Type B pancreatic cell (in vitro differentiated cells): ENCODE measurements around the gene OST4. TPM values are rescaled to one million over a fixed set of nuclear protein-coding genes. Genes with fewer than 3 reads are reported as not detected.

ENCODE experiments used
- DNase-seq: peaks from one replicate; pipeline ENCODE4 v3.0.0; 2021; ENCODE audit warnings: mixed read lengths; ENCODE audit not compliant: unreplicated experiment; ENCODE audit errors: extremely low spot score
- H3K27ac Mint-ChIP-seq: 2 replicates; pipeline ENCODE4 v1.8.0; 2021; ENCODE audit warnings: mild to moderate bottlenecking, mixed read lengths
- H3K27me3 Mint-ChIP-seq: 2 replicates; pipeline ENCODE4 v1.8.0; 2021; ENCODE audit warnings: mixed read lengths
- H3K36me3 Mint-ChIP-seq: 2 replicates; pipeline ENCODE4 v1.8.0; 2021; ENCODE audit warnings: mixed read lengths
- H3K4me1 Mint-ChIP-seq: one replicate; pipeline ENCODE4 v1.8.0; 2021; ENCODE audit warnings: mixed read lengths; ENCODE audit not compliant: unreplicated experiment
- H3K4me3 Mint-ChIP-seq: 2 replicates; pipeline ENCODE4 v1.8.0; 2021; ENCODE audit warnings: mild to moderate bottlenecking, mixed read lengths
- H3K9me3 Mint-ChIP-seq: 2 replicates; pipeline ENCODE4 v1.8.0; 2021; ENCODE audit warnings: mixed read lengths
- total RNA-seq: library from RNA; stranded (reverse); gene quantifications from 2 replicates; pipeline ENCODE4 v1.2.1, GENCODE V29; 2021; ENCODE audit warnings: low replicate concordance
- TF ChIP-seq, protein P1 (sequence below): fragments of 200-600 bp; sonication (generic); conservative IDR thresholded peaks from 2 replicates; pipeline ENCODE4 v1.5.0; 2021; ENCODE audit warnings: antibody characterized with exemption, mild to moderate bottlenecking

The OST4 gene
- total RNA-seq, 1 donor from 2014 or later, result 298 TPM

DNA sequence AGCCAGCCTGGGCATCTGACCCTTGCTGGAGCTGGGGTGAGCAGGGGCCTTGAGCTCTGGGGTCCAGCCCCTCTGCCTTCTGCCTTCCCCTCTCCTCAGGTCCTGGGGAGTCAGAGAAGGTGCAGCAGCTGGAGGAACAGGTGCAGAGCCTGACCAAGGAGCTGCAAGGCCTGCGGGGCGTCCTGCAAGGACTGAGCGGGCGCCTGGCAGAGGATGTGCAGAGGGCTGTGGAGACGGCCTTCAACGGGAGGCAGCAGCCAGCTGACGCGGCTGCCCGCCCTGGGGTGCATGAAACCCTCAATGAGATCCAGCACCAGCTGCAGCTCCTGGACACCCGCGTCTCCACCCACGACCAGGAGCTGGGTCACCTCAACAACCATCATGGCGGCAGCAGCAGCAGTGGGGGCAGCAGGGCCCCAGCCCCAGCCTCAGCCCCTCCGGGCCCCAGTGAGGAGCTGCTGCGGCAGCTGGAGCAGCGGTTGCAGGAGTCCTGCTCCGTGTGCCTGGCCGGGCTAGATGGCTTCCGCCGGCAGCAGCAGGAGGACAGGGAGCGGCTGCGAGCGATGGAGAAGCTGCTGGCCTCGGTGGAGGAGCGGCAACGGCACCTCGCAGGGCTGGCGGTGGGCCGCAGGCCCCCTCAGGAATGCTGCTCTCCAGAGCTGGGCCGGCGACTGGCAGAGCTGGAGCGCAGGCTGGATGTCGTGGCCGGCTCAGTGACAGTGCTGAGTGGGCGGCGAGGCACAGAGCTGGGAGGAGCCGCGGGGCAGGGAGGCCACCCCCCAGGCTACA is 10.7 kb upstream of the OST4 start:
- Mint-ChIP-seq H3K27ac (no peak overlapping the region), H3K4me3 (no peak overlapping the region), H3K36me3 (peaks cover 5% of the 10 kb centered on the region), H3K4me1 (peaks cover 30% of the 10 kb centered on the region), H3K27me3 (peaks cover 6% of the 10 kb centered on the region), H3K9me3 (no peaks in the 10 kb centered on the region)
- no peak for DNase-seq
- TF ChIP-seq, protein P1, sequence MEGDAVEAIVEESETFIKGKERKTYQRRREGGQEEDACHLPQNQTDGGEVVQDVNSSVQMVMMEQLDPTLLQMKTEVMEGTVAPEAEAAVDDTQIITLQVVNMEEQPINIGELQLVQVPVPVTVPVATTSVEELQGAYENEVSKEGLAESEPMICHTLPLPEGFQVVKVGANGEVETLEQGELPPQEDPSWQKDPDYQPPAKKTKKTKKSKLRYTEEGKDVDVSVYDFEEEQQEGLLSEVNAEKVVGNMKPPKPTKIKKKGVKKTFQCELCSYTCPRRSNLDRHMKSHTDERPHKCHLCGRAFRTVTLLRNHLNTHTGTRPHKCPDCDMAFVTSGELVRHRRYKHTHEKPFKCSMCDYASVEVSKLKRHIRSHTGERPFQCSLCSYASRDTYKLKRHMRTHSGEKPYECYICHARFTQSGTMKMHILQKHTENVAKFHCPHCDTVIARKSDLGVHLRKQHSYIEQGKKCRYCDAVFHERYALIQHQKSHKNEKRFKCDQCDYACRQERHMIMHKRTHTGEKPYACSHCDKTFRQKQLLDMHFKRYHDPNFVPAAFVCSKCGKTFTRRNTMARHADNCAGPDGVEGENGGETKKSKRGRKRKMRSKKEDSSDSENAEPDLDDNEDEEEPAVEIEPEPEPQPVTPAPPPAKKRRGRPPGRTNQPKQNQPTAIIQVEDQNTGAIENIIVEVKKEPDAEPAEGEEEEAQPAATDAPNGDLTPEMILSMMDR, result no peak

DNA sequence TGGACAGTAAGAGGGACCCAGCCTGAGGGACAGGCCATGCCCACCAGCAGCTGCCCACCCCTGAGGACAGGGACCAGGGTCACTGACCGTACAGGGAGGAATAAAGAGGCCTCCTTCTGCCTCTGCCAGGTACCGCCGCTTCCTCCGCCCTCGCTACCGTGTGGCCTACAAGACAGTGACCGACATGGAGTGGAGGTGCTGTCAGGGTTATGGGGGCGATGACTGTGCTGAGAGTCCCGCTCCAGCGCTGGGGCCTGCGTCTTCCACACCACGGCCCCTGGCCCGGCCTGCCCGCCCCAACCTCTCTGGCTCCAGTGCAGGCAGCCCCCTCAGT is 9.1 kb upstream of the OST4 start:
- Mint-ChIP-seq H3K4me3 (peak overlapping the region; percentile 85), H3K4me1 (peaks cover 40% of the 10 kb centered on the region), H3K36me3 (peaks cover 5% of the 10 kb centered on the region), H3K9me3 (no peaks in the 10 kb centered on the region), H3K27me3 (peaks cover 17% of the 10 kb centered on the region), H3K27ac (peak overlapping the region; percentile 93)
- DNase-seq, result no peak
- TF ChIP-seq, protein P1, result no peak

DNA sequence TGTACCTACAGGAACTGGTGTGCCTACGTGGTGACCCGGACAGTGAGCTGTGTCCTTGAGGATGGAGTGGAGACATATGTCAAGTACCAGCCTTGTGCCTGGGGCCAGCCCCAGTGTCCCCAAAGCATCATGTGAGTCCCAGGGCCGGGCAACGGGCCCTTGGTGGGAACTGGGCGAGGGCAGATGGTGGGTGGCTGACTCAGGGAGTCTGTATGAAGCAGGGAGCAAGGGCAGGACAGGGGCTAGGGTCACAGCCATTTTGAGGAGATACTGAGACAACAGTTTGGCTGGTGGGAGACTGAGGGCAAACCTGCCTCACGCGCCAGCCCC is 8.7 kb upstream of the OST4 start:
- Mint-ChIP-seq H3K27ac (no peak overlapping the region), H3K9me3 (no peaks in the 10 kb centered on the region), H3K4me3 (peak overlapping the region; percentile 81), H3K36me3 (peaks cover 5% of the 10 kb centered on the region), H3K27me3 (peaks cover 17% of the 10 kb centered on the region), H3K4me1 (peaks cover 44% of the 10 kb centered on the region)
- DNase-seq, result no peak
- TF ChIP-seq, protein P1, result no peak

DNA sequence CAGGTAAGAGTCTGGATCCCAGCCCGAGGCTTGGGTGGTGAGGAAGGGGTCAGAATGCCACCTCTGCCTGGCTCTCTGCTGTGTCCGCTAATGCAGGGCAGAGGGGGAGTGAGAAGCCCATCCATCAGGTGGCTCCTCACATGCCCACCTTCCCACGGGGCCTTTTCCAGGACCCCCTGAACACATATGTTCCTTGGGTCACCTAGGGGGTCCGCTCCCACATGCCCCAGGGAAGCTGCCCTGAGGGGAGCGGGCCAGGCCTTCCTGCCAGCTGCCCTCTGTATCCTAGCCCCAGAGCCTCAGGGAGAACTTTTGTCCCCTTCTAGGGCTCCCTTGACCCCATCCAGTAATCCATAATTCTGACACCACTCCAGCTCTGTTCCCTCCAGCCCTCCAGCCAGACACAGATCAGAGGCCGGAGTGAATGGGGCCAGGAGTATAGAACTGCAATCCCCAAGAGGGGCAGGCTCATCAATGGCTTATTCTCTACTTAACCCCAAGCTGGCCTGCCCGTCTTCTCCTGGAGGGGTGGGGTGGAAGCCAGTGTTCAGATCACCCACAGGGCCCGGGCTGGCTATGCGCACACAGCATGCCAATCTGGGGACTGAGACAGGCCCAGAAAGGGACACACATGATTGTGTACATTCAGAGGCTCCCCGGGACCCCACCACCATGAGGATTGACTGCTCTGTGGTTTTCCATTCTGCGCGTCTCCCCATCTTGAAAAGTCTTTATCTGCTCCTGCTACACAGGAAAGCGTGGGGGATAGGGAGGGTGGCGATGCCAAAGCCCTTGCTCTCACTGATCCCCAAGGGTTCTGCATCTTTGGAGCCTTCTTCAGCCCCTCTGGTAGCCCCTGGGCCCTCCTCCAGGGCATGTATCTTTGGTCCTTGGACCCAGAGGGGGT is 8.0 kb upstream of the OST4 start:
- Mint-ChIP-seq H3K4me3 (peak overlapping the region; percentile 81), H3K36me3 (peaks cover 5% of the 10 kb centered on the region), H3K4me1 (peaks cover 50% of the 10 kb centered on the region), H3K9me3 (no peaks in the 10 kb centered on the region), H3K27ac (no peak overlapping the region), H3K27me3 (peaks cover 21% of the 10 kb centered on the region)
- no peak for DNase-seq
- TF ChIP-seq, protein P1, result no peak

DNA sequence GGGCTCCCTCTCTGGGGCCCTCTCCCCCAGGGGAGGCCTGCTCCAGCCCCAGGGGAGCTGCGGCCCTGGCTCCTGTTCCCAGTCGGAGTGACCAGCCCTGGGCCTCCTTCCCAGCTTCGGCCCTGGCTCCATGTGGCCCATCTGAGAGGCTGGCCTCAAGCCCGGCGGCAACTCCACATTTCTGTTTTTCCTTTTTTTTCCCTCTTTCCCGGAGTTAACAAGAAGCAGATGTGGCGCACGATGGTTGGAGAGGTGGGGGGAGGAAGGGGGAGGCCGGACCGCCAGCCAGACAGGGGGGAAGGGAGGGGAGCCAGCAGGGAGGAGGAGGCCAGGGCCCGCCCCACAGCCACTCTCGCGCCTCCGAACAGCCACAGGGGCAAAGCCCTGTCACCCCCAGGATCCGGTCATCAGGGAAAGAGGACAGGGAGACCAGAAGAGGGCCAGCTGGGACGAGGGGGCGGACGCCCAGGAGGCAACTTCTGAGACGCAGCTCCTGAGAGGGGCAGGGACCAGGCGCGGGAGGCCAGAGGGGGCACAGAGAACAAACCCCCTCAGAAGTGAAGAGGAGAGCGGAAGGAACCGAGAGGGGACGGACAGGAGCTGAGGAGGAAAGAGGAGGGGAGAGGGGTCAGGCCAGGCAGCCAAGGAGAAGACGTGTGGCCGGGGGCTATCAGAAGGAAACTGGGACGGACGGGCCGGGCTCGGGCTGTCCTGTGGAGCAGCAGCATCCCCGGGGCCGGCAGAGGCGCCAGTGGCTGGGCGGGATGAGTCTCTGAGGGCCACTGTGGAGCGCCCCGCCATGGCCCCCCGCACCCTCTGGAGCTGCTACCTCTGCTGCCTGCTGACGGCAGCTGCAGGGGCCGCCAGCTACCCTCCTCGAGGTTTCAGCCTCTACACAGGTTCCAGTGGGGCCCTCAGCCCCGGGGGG is 7.1 kb upstream of the OST4 start, which contains the start of gene EMILIN1:
EMILIN1 (plus strand) TSS at position 349 of the 928 bp plus-strand sequence; CDS start at position 800, 451 bp downstream.
- DNase-seq, result no peak
- Mint-ChIP-seq H3K36me3 (peaks cover 5% of the 10 kb centered on the region), H3K9me3 (no peaks in the 10 kb centered on the region), H3K4me3 (peak within 1 kb of the TSS; percentile 86), H3K27ac (peak within 1 kb of the TSS; percentile 63), H3K4me1 (peaks cover 56% of the 10 kb centered on the region), H3K27me3 (peaks cover 21% of the 10 kb centered on the region)
- TF ChIP-seq, protein P1, result no peak
